HCT116 (cell line): ENCODE measurements around the gene NF1. TPM values are rescaled to one million over a fixed set of nuclear protein-coding genes. Genes with fewer than 3 reads are reported as not detected.

Experiments
- ATAC-seq: fragments of 200-7000 bp; cut with Tn5 transposase; 2 replicates; pipeline ENCODE4 v1.9.1; 2020; ENCODE audit warnings: mild to moderate bottlenecking, moderate library complexity
- BruUV-seq: library from RNA; stranded (reverse); fragments of 400-500 nt; replicated peaks from 2 replicates; lab custom pipeline; 2021; lab: Mats Ljungman, UMichigan
- CTCF ChIA-PET: fragments of 300-600 bp; sonication (Branson Sonifier 250); formaldehyde crosslinking; loops from one replicate; lab custom pipeline; 2021; ENCODE audit warnings: antibody characterized with exemption; lab: Charles Lee
- POLR2A ChIA-PET: fragments of 300-600, 350-600 bp; sonication (Branson Sonifier 250); formaldehyde crosslinking; loops from one replicate; lab custom pipeline; 2021; ENCODE audit warnings: antibody characterized with exemption; lab: Charles Lee
- RAD21 ChIA-PET, 2 experiments: fragments of 300-600 bp; sonication (Branson Sonifier 250); formaldehyde crosslinking; loops; one replicate each; lab custom pipeline; 2023; ENCODE audit warnings: low total read pairs in 2 of 2; ENCODE audit not compliant: uncharacterized antibody in 2 of 2, unreplicated experiment in 2 of 2, low non-redundant PET in 1 of 2; lab: Charles Lee
- DNase-seq: peaks from one replicate; pipeline ENCODE4 v3.0.0-alpha.2; 2010; ENCODE audit warnings: low read depth, low spot score
- H2AFZ ChIP-seq: fragments of 200-600 bp; shearing (Covaris generic), sonication (generic); 2 replicates; pipeline ENCODE4 v1.6.1; 2017; ENCODE audit warnings: low read depth, mixed run types, mixed read lengths, antibody characterized with exemption, low read length; ENCODE audit not compliant: poor library complexity, severe bottlenecking
- H3K27ac ChIP-seq: 2 replicates; pipeline ENCODE4 v1.5.1; 2012; ENCODE audit warnings: low read depth, low read length
- H3K27me3 ChIP-seq: fragments of 200-600 bp; sonication (generic); 2 replicates; pipeline ENCODE4 v1.6.1; 2016; ENCODE audit warnings: mixed run types, low read length, mixed read lengths; ENCODE audit not compliant: insufficient read depth
- H3K36me3 ChIP-seq, 2 experiments: fragments of 200-500 bp in 1 of 2; fragments of 200-600 bp in 1 of 2; sonication (Bioruptor generic) in 1 of 2; sonication (generic) in 1 of 2; 2 replicates each; pipeline versions ENCODE4 v1.5.1 to v1.6.1; 2014 to 2016; ENCODE audit warnings: low read length in 2 of 2, inconsistent platforms in 1 of 2, mixed read lengths in 1 of 2, mixed run types in 1 of 2; ENCODE audit not compliant: insufficient read depth in 2 of 2, control insufficient read depth in 1 of 2
- H3K4me1 ChIP-seq, 2 experiments: fragments of 200-600 bp in 1 of 2; sonication (generic) in 1 of 2; 2 replicates each; pipeline versions ENCODE4 v1.5.1 to v1.6.1; 2012 to 2017; ENCODE audit warnings: low read length in 2 of 2, inconsistent platforms in 1 of 2, mild to moderate bottlenecking in 1 of 2, mixed read lengths in 1 of 2, mixed run types in 1 of 2, moderate library complexity in 1 of 2; ENCODE audit not compliant: insufficient read depth in 2 of 2, control insufficient read depth in 1 of 2
- H3K4me2 ChIP-seq: fragments of 200-600 bp; sonication (generic); 2 replicates; pipeline ENCODE4 v1.6.1; 2017; ENCODE audit warnings: mixed run types, low read length, mixed read lengths
- H3K4me3 ChIP-seq, 2 experiments: fragments of 200-600 bp in 1 of 2; sonication (generic) in 1 of 2; replicated peaks in 1 of 2; 2 replicates each; pipeline ENCODE4 v1.5.1; 2011 to 2016; ENCODE audit warnings: low read length in 2 of 2, control low read depth in 1 of 2, low read depth in 1 of 2, mild to moderate bottlenecking in 1 of 2, mixed read lengths in 1 of 2, mixed run types in 1 of 2
- H3K79me2 ChIP-seq: fragments of 200-600 bp; sonication (generic); 2 replicates; pipeline ENCODE4 v1.6.1; 2017; ENCODE audit warnings: mild to moderate bottlenecking, mixed run types, low read length, moderate library complexity, mixed read lengths; ENCODE audit not compliant: insufficient read depth
- H3K9ac ChIP-seq: fragments of 200-600 bp; sonication (generic); 2 replicates; pipeline ENCODE4 v1.6.1; 2016; ENCODE audit warnings: low read length, mixed read lengths
- H3K9me2 ChIP-seq: fragments of 200-600 bp; sonication (generic), shearing (Covaris generic); 2 replicates; pipeline ENCODE4 v1.6.1; 2017; ENCODE audit warnings: mixed run types, mild to moderate bottlenecking, moderate library complexity; ENCODE audit not compliant: insufficient read depth
- H3K9me3 ChIP-seq, 2 experiments: fragments of 200-500 bp in 1 of 2; fragments of 200-600 bp in 1 of 2; sonication (Bioruptor generic) in 1 of 2; sonication (generic) in 1 of 2; 2 replicates each; pipeline ENCODE4 v1.6.1; 2014 to 2017; ENCODE audit warnings: low read length in 2 of 2, mixed read lengths in 2 of 2, inconsistent platforms in 1 of 2, low read depth in 1 of 2, mild to moderate bottlenecking in 1 of 2, mixed run types in 1 of 2, moderate library complexity in 1 of 2; ENCODE audit not compliant: control insufficient read depth in 1 of 2, insufficient read depth in 1 of 2
- H4K20me1 ChIP-seq: fragments of 200-600 bp; sonication (generic), shearing (Covaris generic); 2 replicates; pipeline ENCODE4 v1.6.1; 2017; ENCODE audit warnings: mixed run types, mild to moderate bottlenecking, moderate library complexity; ENCODE audit not compliant: insufficient read depth
- CBX3 ChIP-seq: IDR thresholded peaks from 2 replicates; pipeline ENCODE4 v1.6.1; 2012; ENCODE audit warnings: low read depth
- EGR1 ChIP-seq: IDR thresholded peaks from 2 replicates; pipeline ENCODE4 v1.6.1; 2012; ENCODE audit warnings: low read depth
- ELF1 ChIP-seq: IDR thresholded peaks from 2 replicates; pipeline ENCODE4 v1.6.1; 2012; ENCODE audit warnings: low read depth, borderline replicate concordance
- EZH2 ChIP-seq: fragments of 200-600 bp; sonication (generic); IDR thresholded peaks from 2 replicates; pipeline ENCODE4 v1.6.1; 2017; ENCODE audit warnings: antibody characterized with exemption, mixed run types
- EZH2phosphoT487 ChIP-seq: fragments of 200-600 bp; IDR thresholded peaks from 2 replicates; pipeline ENCODE4 v1.6.1; 2018; ENCODE audit warnings: antibody characterized with exemption, borderline replicate concordance
- JUND ChIP-seq: IDR thresholded peaks from 2 replicates; pipeline ENCODE4 v1.6.1; 2012
- POLR2AphosphoS5 ChIP-seq: IDR thresholded peaks from 2 replicates; pipeline ENCODE4 v1.6.1; 2011; ENCODE audit warnings: mild to moderate bottlenecking, low read depth, low read length, moderate library complexity
- SIN3A ChIP-seq: IDR thresholded peaks from 2 replicates; pipeline ENCODE4 v1.6.1; 2012; ENCODE audit warnings: low read depth
- YY1 ChIP-seq: IDR thresholded peaks from 2 replicates; pipeline ENCODE4 v1.6.1; 2011; ENCODE audit warnings: low read length, low read depth, moderate library complexity, mild to moderate bottlenecking; ENCODE audit not compliant: insufficient replicate concordance; ENCODE audit errors: extremely low read depth
- ZFX ChIP-seq: fragments of 450-650 bp; IDR thresholded peaks from 2 replicates; pipeline ENCODE4 v1.6.1; 2017
- intact Hi-C: fragments of 100-400 bp; cut with micrococcal nuclease; formaldehyde crosslinking; loops from 2 replicates; pipeline ENCODE4 v1.10.0; 2022
- total RNA-seq: library from RNA; stranded (reverse); gene quantifications from one replicate; pipeline ENCODE4 v1.2.1, GENCODE V29; 2021; ENCODE audit not compliant: unreplicated experiment
- TF ChIP-seq, protein P1 (sequence below): IDR thresholded peaks from 2 replicates; pipeline ENCODE4 v1.6.1; 2012; ENCODE audit warnings: low read depth

NF1 gene
- total RNA-seq, 1 experiment from 2014 or later: 20.8 TPM

DNA sequence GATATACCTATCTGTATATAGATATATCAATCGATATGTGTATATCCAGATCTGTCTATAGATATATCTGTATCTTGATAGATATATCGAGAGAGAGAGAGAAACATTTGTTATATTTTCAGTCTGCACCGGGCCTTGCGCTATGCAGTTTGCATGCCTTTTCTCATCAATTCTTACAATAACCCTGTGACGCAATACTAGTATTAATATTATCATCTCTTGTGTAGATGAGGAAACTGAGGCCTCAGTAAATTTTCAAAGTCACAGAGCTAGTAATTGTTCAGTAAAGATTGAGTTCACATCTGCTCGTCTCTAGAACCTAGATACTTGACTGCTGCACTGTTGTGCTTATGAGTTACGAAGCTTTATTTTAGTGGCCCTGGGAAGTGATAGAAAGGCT is 77.6 kb downstream of the NF1 start (continued):
- TF ChIP-seq, protein P1, sequence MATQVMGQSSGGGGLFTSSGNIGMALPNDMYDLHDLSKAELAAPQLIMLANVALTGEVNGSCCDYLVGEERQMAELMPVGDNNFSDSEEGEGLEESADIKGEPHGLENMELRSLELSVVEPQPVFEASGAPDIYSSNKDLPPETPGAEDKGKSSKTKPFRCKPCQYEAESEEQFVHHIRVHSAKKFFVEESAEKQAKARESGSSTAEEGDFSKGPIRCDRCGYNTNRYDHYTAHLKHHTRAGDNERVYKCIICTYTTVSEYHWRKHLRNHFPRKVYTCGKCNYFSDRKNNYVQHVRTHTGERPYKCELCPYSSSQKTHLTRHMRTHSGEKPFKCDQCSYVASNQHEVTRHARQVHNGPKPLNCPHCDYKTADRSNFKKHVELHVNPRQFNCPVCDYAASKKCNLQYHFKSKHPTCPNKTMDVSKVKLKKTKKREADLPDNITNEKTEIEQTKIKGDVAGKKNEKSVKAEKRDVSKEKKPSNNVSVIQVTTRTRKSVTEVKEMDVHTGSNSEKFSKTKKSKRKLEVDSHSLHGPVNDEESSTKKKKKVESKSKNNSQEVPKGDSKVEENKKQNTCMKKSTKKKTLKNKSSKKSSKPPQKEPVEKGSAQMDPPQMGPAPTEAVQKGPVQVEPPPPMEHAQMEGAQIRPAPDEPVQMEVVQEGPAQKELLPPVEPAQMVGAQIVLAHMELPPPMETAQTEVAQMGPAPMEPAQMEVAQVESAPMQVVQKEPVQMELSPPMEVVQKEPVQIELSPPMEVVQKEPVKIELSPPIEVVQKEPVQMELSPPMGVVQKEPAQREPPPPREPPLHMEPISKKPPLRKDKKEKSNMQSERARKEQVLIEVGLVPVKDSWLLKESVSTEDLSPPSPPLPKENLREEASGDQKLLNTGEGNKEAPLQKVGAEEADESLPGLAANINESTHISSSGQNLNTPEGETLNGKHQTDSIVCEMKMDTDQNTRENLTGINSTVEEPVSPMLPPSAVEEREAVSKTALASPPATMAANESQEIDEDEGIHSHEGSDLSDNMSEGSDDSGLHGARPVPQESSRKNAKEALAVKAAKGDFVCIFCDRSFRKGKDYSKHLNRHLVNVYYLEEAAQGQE: no peak
- no peak for TF ChIP-seq EGR1
- no peak for TF ChIP-seq EZH2
- no peak for TF ChIP-seq ELF1
- TF ChIP-seq YY1: no peak

- no peaks in the 10 kb centered on the region for H3K9me2 ChIP-seq
- H3K79me2 ChIP-seq: no peaks in the 10 kb centered on the region; the same call in 1 of the 2 replicates
- RAD21 ChIA-PET: no interaction called here
- no peak overlapping the region for H3K4me2 ChIP-seq
- H3K36me3 ChIP-seq: no peaks in the 10 kb centered on the region
- no peaks in the 10 kb centered on the region for H4K20me1 ChIP-seq
- H2AFZ ChIP-seq: no peak overlapping the region
- H3K9me3 ChIP-seq: no peaks in the 10 kb centered on the region
- no TSS peak for BruUV-seq
- no peak for DNase-seq
- TF ChIP-seq SIN3A: no peak
- no peak for TF ChIP-seq ZFX
- TF ChIP-seq POLR2AphosphoS5: no peak
- no peak for TF ChIP-seq EZH2phosphoT487
- no peak for TF ChIP-seq JUND
- no peak for TF ChIP-seq CBX3
- no peak overlapping the region for H3K9ac ChIP-seq
- CTCF ChIA-PET: no interaction called here
- H3K27me3 ChIP-seq: no peaks in the 10 kb centered on the region
- ATAC-seq: no peak
- H3K4me1 ChIP-seq: no peaks in the 10 kb centered on the region
- intact Hi-C loops: no loop called here
- no peak overlapping the region for H3K27ac ChIP-seq
- POLR2A ChIA-PET: no interaction called here
- H3K4me3 ChIP-seq: no peak overlapping the region
Observed at GRCh38 chr17:31174215-31174614, 79.4 kb downstream of the NF1 start.
